Panc1 (cell line): ENCODE measurements around the gene CRTC1.

ENCODE experiments used
- POLR2AphosphoS5 ChIP-seq: IDR thresholded peaks from 2 replicates; pipeline ENCODE4 v1.6.1; 2012; ENCODE audit warnings: mild to moderate bottlenecking, low read depth, low read length, moderate library complexity
- SIN3A ChIP-seq: IDR thresholded peaks from 2 replicates; pipeline ENCODE4 v1.6.1; 2012; ENCODE audit warnings: low read depth, mild to moderate bottlenecking, low read length, moderate library complexity, borderline replicate concordance; ENCODE audit not compliant: insufficient read depth
- TF ChIP-seq, protein P1 (sequence below): fragments of 450-650 bp; IDR thresholded peaks from 2 replicates; pipeline ENCODE4 v1.5.1; 2017; ENCODE audit warnings: mild to moderate bottlenecking
- TF ChIP-seq, protein P2 (sequence below), 2 experiments: IDR thresholded peaks; 2 replicates each; pipeline ENCODE4 v1.6.1; 2011 to 2012; ENCODE audit warnings: low read depth in 2 of 2, control low read depth in 1 of 2, low read length in 1 of 2, mild to moderate bottlenecking in 1 of 2, moderate library complexity in 1 of 2; ENCODE audit not compliant: insufficient read depth in 1 of 2

DNA sequence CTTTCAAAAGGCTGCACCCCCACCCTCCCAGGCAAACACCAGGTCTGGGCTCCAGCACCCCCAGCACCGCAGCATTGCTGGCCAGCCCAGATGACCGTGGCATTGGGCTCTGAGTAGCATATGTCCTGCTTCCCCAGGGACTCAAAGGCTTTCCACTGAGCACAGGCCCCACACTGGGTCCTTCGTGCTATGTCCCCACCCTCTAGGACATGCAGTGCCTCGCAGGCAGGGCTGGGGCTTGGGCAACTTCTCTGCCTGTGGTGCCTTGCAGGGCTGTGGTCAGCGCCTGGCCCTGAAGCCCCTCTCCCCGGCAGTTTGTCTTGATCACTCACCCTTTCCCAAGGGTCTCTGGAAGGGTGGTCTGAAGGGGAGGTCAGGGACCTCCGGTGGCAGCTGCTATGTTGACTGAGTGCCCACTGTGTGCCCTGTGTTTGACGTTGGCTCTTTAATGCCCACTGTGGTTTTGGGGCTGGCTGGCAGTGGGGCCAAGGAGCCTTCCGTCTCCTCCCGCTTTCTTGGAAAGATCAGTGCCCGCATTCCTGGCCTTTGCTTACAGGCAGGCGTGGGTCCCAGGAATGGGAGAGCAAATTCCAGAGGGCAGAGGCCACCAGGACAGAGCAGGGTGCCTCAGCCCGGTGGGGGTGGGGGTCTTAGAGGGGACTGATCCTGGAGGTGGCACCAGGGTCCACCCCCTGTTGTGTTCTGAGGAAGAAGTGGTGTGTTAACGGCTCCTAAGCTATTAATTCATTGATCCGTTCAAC is 20.3 kb upstream of the CRTC1 start:
- TF ChIP-seq, protein P1, sequence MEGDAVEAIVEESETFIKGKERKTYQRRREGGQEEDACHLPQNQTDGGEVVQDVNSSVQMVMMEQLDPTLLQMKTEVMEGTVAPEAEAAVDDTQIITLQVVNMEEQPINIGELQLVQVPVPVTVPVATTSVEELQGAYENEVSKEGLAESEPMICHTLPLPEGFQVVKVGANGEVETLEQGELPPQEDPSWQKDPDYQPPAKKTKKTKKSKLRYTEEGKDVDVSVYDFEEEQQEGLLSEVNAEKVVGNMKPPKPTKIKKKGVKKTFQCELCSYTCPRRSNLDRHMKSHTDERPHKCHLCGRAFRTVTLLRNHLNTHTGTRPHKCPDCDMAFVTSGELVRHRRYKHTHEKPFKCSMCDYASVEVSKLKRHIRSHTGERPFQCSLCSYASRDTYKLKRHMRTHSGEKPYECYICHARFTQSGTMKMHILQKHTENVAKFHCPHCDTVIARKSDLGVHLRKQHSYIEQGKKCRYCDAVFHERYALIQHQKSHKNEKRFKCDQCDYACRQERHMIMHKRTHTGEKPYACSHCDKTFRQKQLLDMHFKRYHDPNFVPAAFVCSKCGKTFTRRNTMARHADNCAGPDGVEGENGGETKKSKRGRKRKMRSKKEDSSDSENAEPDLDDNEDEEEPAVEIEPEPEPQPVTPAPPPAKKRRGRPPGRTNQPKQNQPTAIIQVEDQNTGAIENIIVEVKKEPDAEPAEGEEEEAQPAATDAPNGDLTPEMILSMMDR, result no peak
- TF ChIP-seq POLR2AphosphoS5, result no peak
- TF ChIP-seq SIN3A, result no peak
- TF ChIP-seq, protein P2, sequence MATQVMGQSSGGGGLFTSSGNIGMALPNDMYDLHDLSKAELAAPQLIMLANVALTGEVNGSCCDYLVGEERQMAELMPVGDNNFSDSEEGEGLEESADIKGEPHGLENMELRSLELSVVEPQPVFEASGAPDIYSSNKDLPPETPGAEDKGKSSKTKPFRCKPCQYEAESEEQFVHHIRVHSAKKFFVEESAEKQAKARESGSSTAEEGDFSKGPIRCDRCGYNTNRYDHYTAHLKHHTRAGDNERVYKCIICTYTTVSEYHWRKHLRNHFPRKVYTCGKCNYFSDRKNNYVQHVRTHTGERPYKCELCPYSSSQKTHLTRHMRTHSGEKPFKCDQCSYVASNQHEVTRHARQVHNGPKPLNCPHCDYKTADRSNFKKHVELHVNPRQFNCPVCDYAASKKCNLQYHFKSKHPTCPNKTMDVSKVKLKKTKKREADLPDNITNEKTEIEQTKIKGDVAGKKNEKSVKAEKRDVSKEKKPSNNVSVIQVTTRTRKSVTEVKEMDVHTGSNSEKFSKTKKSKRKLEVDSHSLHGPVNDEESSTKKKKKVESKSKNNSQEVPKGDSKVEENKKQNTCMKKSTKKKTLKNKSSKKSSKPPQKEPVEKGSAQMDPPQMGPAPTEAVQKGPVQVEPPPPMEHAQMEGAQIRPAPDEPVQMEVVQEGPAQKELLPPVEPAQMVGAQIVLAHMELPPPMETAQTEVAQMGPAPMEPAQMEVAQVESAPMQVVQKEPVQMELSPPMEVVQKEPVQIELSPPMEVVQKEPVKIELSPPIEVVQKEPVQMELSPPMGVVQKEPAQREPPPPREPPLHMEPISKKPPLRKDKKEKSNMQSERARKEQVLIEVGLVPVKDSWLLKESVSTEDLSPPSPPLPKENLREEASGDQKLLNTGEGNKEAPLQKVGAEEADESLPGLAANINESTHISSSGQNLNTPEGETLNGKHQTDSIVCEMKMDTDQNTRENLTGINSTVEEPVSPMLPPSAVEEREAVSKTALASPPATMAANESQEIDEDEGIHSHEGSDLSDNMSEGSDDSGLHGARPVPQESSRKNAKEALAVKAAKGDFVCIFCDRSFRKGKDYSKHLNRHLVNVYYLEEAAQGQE (IDR thresholded peaks at IDR 0.05; ENCODE audit: insufficient read depth in 1 of 2, low read depth in 2 of 2, low read length in 1 of 2), result no peak
